SK-N-SH (cell line): ENCODE measurements around the gene NLRC5. TPM values are rescaled to one million over a fixed set of nuclear protein-coding genes. Genes with fewer than 3 reads are reported as not detected.

Experiments
- CTCF ChIA-PET: fragments of 300-600, 350-600 bp; formaldehyde crosslinking; extraction: SDS; loops from one replicate; lab custom pipeline; 2021; lab: Yijun Ruan, JAX
- POLR2A ChIA-PET: fragments of 350-600 bp; sonication (Branson Sonifier 250); formaldehyde crosslinking; extraction: SDS; loops from one replicate; lab custom pipeline; 2020; ENCODE audit warnings: antibody characterized with exemption, inconsistent platforms; lab: Yijun Ruan, JAX
- DNase-seq: peaks from one replicate; pipeline ENCODE4 v3.0.0; 2012
- H2AFZ ChIP-seq: fragments of 200-600 bp; sonication (generic); 2 replicates; pipeline ENCODE4 v1.8.1; 2016; ENCODE audit warnings: antibody characterized with exemption, mild to moderate bottlenecking, low read depth
- H3F3A ChIP-seq: fragments of 200-600 bp; sonication (generic); replicated peaks from 2 replicates; pipeline ENCODE3; 2016; ENCODE audit warnings: antibody characterized with exemption, mild to moderate bottlenecking; ENCODE audit not compliant: insufficient read depth
- H3K27ac ChIP-seq, 2 experiments: fragments of 200-500 bp in 1 of 2; fragments of 200-600 bp in 1 of 2; sonication (Bioruptor generic) in 1 of 2; sonication (generic), shearing (Covaris generic) in 1 of 2; 2 replicates each; pipeline versions ENCODE4 v1.5.1 to v1.6.1; 2014 to 2016; ENCODE audit warnings: low read depth in 2 of 2, inconsistent platforms in 1 of 2, low read length in 1 of 2, mild to moderate bottlenecking in 1 of 2, mixed read lengths in 1 of 2
- H3K27me3 ChIP-seq: fragments of 200-600 bp; sonication (generic), shearing (Covaris generic); 2 replicates; pipeline ENCODE4 v1.6.1; 2016; ENCODE audit warnings: mixed run types; ENCODE audit not compliant: insufficient read depth
- H3K36me3 ChIP-seq, 2 experiments: fragments of 200-500 bp in 1 of 2; fragments of 200-600 bp in 1 of 2; sonication (Bioruptor generic) in 1 of 2; sonication (generic) in 1 of 2; replicated peaks in 1 of 2; 2 replicates each; pipeline versions ENCODE3 to v1.5.1; 2014 to 2016; ENCODE audit warnings: low read length in 1 of 2, mild to moderate bottlenecking in 1 of 2; ENCODE audit not compliant: insufficient read depth in 2 of 2, control insufficient read depth in 1 of 2
- H3K4me1 ChIP-seq, 2 experiments: fragments of 200-500 bp in 1 of 2; fragments of 200-600 bp in 1 of 2; sonication (Bioruptor generic) in 1 of 2; sonication (generic), shearing (Covaris generic) in 1 of 2; 2 replicates each; pipeline versions ENCODE4 v1.5.1 to v1.6.1; 2014 to 2016; ENCODE audit warnings: low read depth in 1 of 2, low read length in 1 of 2, mixed run types in 1 of 2; ENCODE audit not compliant: insufficient read depth in 2 of 2, control insufficient read depth in 1 of 2
- H3K4me2 ChIP-seq: fragments of 200-600 bp; sonication (generic), shearing (Covaris generic); 2 replicates; pipeline ENCODE4 v1.6.1; 2017; ENCODE audit warnings: mixed run types
- H3K4me3 ChIP-seq, 2 experiments: fragments of 200-500 bp in 1 of 2; fragments of 200-600 bp in 1 of 2; sonication (Bioruptor generic) in 1 of 2; sonication (generic), shearing (Covaris generic) in 1 of 2; 2 replicates each; pipeline versions ENCODE4 v1.5.1 to v1.8.1; 2014 to 2016; ENCODE audit warnings: low read depth in 2 of 2, inconsistent platforms in 1 of 2, low read length in 1 of 2, mild to moderate bottlenecking in 1 of 2, mixed read lengths in 1 of 2, moderate library complexity in 1 of 2
- H3K79me2 ChIP-seq: fragments of 200-600 bp; sonication (generic); 2 replicates; pipeline ENCODE4 v1.8.1; 2017; ENCODE audit warnings: mild to moderate bottlenecking; ENCODE audit not compliant: insufficient read depth
- H3K9ac ChIP-seq: fragments of 200-600 bp; sonication (generic); 2 replicates; pipeline ENCODE4 v1.6.1; 2017; ENCODE audit warnings: mixed run types
- H3K9me2 ChIP-seq: fragments of 200-600 bp; sonication (generic); 2 replicates; pipeline ENCODE4 v1.6.1; 2017; ENCODE audit warnings: mixed run types
- H3K9me3 ChIP-seq: fragments of 200-600 bp; sonication (generic); 2 replicates; pipeline ENCODE4 v1.6.1; 2017; ENCODE audit warnings: mixed run types, mild to moderate bottlenecking, moderate library complexity
- H4K20me1 ChIP-seq: fragments of 200-600 bp; sonication (generic); 2 replicates; pipeline ENCODE4 v1.6.1; 2017; ENCODE audit warnings: mild to moderate bottlenecking, mixed run types; ENCODE audit not compliant: insufficient read depth
- CHD2 ChIP-seq: fragments of 150-350 bp; IDR thresholded peaks from 2 replicates; pipeline ENCODE4 v1.6.1; 2018; ENCODE audit warnings: low read length; ENCODE audit not compliant: partially characterized antibody
- ELF1 ChIP-seq: IDR thresholded peaks from 2 replicates; pipeline ENCODE4 v1.4.0; 2012
- GABPA ChIP-seq: IDR thresholded peaks from 2 replicates; pipeline ENCODE4 v1.4.0; 2012; ENCODE audit warnings: low read depth, mild to moderate bottlenecking
- MEF2A ChIP-seq: IDR thresholded peaks from 2 replicates; pipeline ENCODE4 v1.4.0; 2012; ENCODE audit warnings: low read depth, borderline replicate concordance
- RCOR1 ChIP-seq: fragments of 150-350 bp; IDR thresholded peaks from 2 replicates; pipeline ENCODE4 v1.6.1; 2017; ENCODE audit warnings: antibody characterized with exemption, low read length
- TCF12 ChIP-seq: IDR thresholded peaks from 2 replicates; pipeline ENCODE4 v1.4.0; 2012
- TEAD4 ChIP-seq: IDR thresholded peaks from 2 replicates; pipeline ENCODE4 v1.4.0; 2012; ENCODE audit warnings: mild to moderate bottlenecking, borderline replicate concordance; ENCODE audit not compliant: insufficient read depth
- YY1 ChIP-seq: IDR thresholded peaks from 2 replicates; pipeline ENCODE4 v1.4.0; 2012; ENCODE audit warnings: low read depth, mild to moderate bottlenecking
- WGBS: methylation state at CpG from one replicate; pipeline ENCODE4 v1.1.6; 2017; ENCODE audit warnings: low lambda C conversion rate; 5-methylcytosine and 5-hydroxymethylcytosine counted together
- polyA plus RNA-seq, 3 experiments: library from polyadenylated mRNA; depleted of rRNA; stranded (reverse); fragments of >200 nt; gene quantifications; 2 replicates each; pipeline ENCODE4 v1.2.3, GENCODE V29; 2012
- TF ChIP-seq, protein P1 (sequence below): IDR thresholded peaks from 2 replicates; pipeline ENCODE4; 2012
- TF ChIP-seq, protein P2 (sequence below): fragments of 150-350 bp; IDR thresholded peaks from 2 replicates; pipeline ENCODE4 v1.6.1; 2016; ENCODE audit warnings: mild to moderate bottlenecking, low read depth, low read length
- TF ChIP-seq, protein P3 (sequence below): IDR thresholded peaks from 2 replicates; pipeline ENCODE4 v1.4.0; 2012; ENCODE audit warnings: low read depth

NLRC5 gene
- polyA plus RNA-seq, 1 of the 3 experiments (the other 2 are of a cell fraction) = 6.5 TPM

DNA sequence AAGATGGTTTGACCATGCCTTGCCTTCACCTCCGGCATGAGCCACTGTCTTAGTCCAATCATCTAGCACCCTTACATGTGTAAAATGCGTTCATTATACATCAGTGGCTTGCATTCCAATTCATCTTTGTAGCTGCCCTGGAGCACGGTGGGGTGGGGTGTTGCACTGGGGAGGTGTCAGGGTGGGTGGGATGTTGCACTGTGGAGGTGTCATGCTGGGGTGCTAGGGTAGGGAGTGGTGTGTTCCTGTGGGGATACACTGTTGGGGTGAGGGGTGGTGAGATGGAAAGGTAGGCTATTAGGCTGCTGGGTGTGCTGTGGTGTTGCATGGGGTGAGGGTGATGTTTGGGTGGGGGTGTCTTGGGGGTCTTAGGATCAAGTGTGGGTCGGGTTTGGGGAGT is 47.0 kb downstream of the NLRC5 start:
- Histone ChIP-seq H3F3A (no peaks in the 10 kb centered on the region), H3K9me2 (no peaks in the 10 kb centered on the region), H3K4me2 (no peak overlapping the region), H3K9me3 (no peaks in the 10 kb centered on the region), H3K27ac (no peak overlapping the region), H3K9ac (no peak overlapping the region), H3K79me2 (no peaks in the 10 kb centered on the region), H3K4me3 (no peak overlapping the region), H4K20me1 (no peaks in the 10 kb centered on the region), H3K4me1 (no peaks in the 10 kb centered on the region; a peak in 1 of 4 replicates), H3K36me3 (no peaks in the 10 kb centered on the region), H2AFZ (no peak overlapping the region), H3K27me3 (no peaks in the 10 kb centered on the region)
- no peak for DNase-seq
- ChIA-PET CTCF (interaction anchor here (1.2 to 1.6 kb wide), 2 partner anchors 10 to 72 kb away, joined by 4 to 5 read pairs; no protein-coding TSS in a partner anchor), POLR2A (no interaction called here)
- TF ChIP-seq TEAD4 (no peak), ELF1 (no peak), TCF12 (no peak)
- TF ChIP-seq, protein P1, sequence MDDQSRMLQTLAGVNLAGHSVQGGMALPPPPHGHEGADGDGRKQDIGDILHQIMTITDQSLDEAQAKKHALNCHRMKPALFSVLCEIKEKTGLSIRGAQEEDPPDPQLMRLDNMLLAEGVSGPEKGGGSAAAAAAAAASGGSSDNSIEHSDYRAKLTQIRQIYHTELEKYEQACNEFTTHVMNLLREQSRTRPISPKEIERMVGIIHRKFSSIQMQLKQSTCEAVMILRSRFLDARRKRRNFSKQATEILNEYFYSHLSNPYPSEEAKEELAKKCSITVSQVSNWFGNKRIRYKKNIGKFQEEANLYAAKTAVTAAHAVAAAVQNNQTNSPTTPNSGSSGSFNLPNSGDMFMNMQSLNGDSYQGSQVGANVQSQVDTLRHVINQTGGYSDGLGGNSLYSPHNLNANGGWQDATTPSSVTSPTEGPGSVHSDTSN = no peak
- WGBS = 87% methylated on average over 4 of the region's 4 CpGs

DNA sequence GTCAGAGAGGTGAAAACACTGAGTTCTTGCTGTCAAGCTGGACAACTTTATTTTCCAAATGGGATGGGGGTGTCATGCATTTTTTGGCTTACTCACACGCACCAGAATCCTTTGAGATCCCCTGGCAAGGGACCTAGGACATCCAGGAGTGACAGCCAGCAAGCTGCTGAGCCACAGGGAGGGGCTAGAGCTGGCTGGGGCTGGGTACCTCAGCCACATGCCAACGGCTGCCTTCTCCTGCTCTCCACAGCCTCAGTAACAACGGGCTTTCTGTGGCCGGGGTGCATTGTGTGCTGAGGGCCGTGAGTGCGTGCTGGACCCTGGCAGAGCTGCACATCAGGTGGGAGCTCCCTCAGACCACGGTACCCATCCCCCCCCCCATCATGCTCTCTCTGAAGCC is 47.6 kb downstream of the NLRC5 start:
- no peak overlapping the region for H3K4me2 ChIP-seq
- H3K36me3 ChIP-seq = no peaks in the 10 kb centered on the region
- 80% methylated on average over 7 of the region's 7 CpGs for WGBS
- H3K27ac ChIP-seq = no peak overlapping the region
- DNase-seq = no peak
- TF ChIP-seq, protein P2, sequence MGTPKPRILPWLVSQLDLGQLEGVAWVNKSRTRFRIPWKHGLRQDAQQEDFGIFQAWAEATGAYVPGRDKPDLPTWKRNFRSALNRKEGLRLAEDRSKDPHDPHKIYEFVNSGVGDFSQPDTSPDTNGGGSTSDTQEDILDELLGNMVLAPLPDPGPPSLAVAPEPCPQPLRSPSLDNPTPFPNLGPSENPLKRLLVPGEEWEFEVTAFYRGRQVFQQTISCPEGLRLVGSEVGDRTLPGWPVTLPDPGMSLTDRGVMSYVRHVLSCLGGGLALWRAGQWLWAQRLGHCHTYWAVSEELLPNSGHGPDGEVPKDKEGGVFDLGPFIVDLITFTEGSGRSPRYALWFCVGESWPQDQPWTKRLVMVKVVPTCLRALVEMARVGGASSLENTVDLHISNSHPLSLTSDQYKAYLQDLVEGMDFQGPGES = no peak
- TF ChIP-seq, all 33 proteins: peak for 0
- H2AFZ ChIP-seq = no peak overlapping the region
- H3K27me3 ChIP-seq = no peaks in the 10 kb centered on the region
- no peak overlapping the region for H3K9ac ChIP-seq
- ChIA-PET CTCF (interaction anchor here (1.2 to 1.6 kb wide), 2 partner anchors 9 to 73 kb away, joined by 4 to 5 read pairs; no protein-coding TSS in a partner anchor), POLR2A (no interaction called here)
- H3K4me1 ChIP-seq = no peaks in the 10 kb centered on the region; a peak in 1 of 4 replicates
- no peaks in the 10 kb centered on the region for H3K79me2 ChIP-seq
- H3K9me2 ChIP-seq = no peaks in the 10 kb centered on the region
- H3K9me3 ChIP-seq = no peaks in the 10 kb centered on the region
- no peaks in the 10 kb centered on the region for H4K20me1 ChIP-seq
- no peaks in the 10 kb centered on the region for H3F3A ChIP-seq
- H3K4me3 ChIP-seq = no peak overlapping the region

DNA sequence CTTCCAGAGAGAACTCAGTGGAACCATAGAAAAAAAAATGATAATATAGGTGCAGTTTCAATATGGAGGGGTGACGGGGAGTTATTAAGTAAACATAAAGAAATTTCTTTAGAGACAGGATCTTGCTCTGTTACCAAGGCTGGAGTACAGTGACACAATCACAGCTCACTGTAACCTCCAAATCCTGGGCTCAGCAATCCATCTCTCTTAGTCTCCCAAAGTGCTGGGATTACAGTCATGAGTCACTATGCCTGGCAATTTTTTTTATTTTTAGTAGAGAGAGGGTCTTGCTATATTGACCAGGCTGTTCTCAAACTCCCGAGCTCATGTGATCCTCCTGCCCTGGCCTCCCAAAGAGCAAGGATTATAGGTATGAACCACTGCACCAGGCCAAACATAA is 48.8 kb downstream of the NLRC5 start:
- Histone ChIP-seq H3K4me2 (no peak overlapping the region), H4K20me1 (no peaks in the 10 kb centered on the region), H3K27me3 (no peaks in the 10 kb centered on the region), H3K27ac (no peak overlapping the region), H3K79me2 (no peaks in the 10 kb centered on the region), H3K4me1 (no peaks in the 10 kb centered on the region; a peak in 1 of 4 replicates), H3F3A (no peaks in the 10 kb centered on the region), H3K9me2 (no peaks in the 10 kb centered on the region), H3K9ac (no peak overlapping the region), H3K4me3 (no peak overlapping the region), H3K36me3 (no peaks in the 10 kb centered on the region), H2AFZ (no peak overlapping the region), H3K9me3 (no peaks in the 10 kb centered on the region)
- DNase-seq = no peak
- TF ChIP-seq MEF2A (no peak), GABPA (no peak), RCOR1 (no peak), YY1 (no peak), ELF1 (no peak), TCF12 (no peak), CHD2 (no peak)
- TF ChIP-seq, protein P3, sequence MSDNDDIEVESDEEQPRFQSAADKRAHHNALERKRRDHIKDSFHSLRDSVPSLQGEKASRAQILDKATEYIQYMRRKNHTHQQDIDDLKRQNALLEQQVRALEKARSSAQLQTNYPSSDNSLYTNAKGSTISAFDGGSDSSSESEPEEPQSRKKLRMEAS = no peak
- CTCF ChIA-PET = no interaction called here
- POLR2A ChIA-PET = no interaction called here
- WGBS = 83% methylated on average over 2 of the region's 2 CpGs
